Fibroblast of lung (primary cell): ENCODE results near the gene SST.

Experiments
- EZH2 ChIP-seq: IDR thresholded peaks from 2 replicates; pipeline ENCODE4 v1.5.1; 2012; ENCODE audit warnings: low read length, control low read depth, mild to moderate bottlenecking; ENCODE audit errors: missing control alignments
- TF ChIP-seq, protein P1 (sequence below), 2 donors: IDR thresholded peaks in 1 of 2; conservative IDR thresholded peaks in 1 of 2; 1 replicate in 1 of 2; 2 replicates in 1 of 2; pipeline ENCODE4 v1.5.1; 2011 to 2012; ENCODE audit warnings: low read length in 2 of 2, control low read depth in 1 of 2, inconsistent platforms in 1 of 2, low read depth in 1 of 2, mild to moderate bottlenecking in 1 of 2

DNA sequence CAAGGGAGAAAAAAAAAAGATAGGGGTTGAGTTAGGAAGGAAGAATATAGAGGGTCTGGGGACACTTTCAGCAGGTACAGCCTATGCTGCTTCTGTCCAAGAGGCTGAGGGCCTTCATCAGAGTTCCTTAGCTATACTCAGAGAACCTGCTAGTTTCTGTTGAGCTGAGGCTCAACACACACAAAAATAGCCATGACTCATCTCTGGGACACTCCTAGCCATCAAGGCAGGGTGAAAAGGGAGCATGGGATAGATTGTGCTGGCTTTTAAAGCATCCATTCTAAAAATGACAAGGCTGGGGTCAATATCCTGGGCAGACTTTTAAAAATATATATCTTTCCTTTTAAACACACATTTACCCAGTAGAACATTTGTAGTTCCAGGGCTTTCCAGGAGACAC, 35.0 kb upstream of the SST start:
- TF ChIP-seq, protein P1, sequence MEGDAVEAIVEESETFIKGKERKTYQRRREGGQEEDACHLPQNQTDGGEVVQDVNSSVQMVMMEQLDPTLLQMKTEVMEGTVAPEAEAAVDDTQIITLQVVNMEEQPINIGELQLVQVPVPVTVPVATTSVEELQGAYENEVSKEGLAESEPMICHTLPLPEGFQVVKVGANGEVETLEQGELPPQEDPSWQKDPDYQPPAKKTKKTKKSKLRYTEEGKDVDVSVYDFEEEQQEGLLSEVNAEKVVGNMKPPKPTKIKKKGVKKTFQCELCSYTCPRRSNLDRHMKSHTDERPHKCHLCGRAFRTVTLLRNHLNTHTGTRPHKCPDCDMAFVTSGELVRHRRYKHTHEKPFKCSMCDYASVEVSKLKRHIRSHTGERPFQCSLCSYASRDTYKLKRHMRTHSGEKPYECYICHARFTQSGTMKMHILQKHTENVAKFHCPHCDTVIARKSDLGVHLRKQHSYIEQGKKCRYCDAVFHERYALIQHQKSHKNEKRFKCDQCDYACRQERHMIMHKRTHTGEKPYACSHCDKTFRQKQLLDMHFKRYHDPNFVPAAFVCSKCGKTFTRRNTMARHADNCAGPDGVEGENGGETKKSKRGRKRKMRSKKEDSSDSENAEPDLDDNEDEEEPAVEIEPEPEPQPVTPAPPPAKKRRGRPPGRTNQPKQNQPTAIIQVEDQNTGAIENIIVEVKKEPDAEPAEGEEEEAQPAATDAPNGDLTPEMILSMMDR (conservative IDR thresholded peaks at IDR 0.05 in 1 of 2, IDR thresholded peaks at IDR 0.05 in 1 of 2; ENCODE audit: low read depth in 1 of 2, low read length in 2 of 2), result no peak
- TF ChIP-seq EZH2, result no peak
